T-cell (primary cell): Measurements from ENCODE around the gene STAT6. TPM values are rescaled to one million over a fixed set of nuclear protein-coding genes. Genes with fewer than 3 reads are reported as not detected.

ENCODE experiments used
- ATAC-seq, 4 experiments: fragments of 200-7000 bp in 3 of 4; fragments of 150-1000 bp in 1 of 4; cut with Tn5 transposase; replicated peaks in 1 of 4; 1 replicate in 3 of 4; 2 replicates in 1 of 4; pipeline ENCODE4 v1.10.0; 2021; ENCODE audit warnings: moderate library complexity in 3 of 4, mild to moderate bottlenecking in 2 of 4, moderate number of reproducible peaks in 1 of 4
- CTCF ChIA-PET, 2 donors: fragments of 300-600 bp; sonication (Branson Sonifier 250); formaldehyde crosslinking; loops; one replicate each; lab custom pipeline; 2022; ENCODE audit warnings: antibody characterized with exemption in 2 of 2; lab: Charles Lee
- POLR2A ChIA-PET, 2 donors: fragments of 300-600 bp; sonication (Branson Sonifier 250); formaldehyde crosslinking; loops; one replicate each; lab custom pipeline; 2022; ENCODE audit warnings: antibody characterized with exemption in 2 of 2; lab: Charles Lee
- DNase-seq, 35 experiments: peaks; one replicate each; pipeline versions ENCODE4 v3.0.0 to v3.0.0-alpha.2; 2013 to 2023
- H3K27ac ChIP-seq: one replicate; pipeline ENCODE4 v1.5.1; 2013; ENCODE audit warnings: low read length
- H3K27me3 ChIP-seq, 2 experiments: replicated peaks in 1 of 2; 1 replicate in 1 of 2; 2 replicates in 1 of 2; pipeline versions ENCODE4 v1.6.1 to v1.7.0; 2013; ENCODE audit warnings: low read length in 1 of 2, mixed read lengths in 1 of 2; ENCODE audit not compliant: control insufficient read depth in 2 of 2, insufficient read depth in 2 of 2; ENCODE audit errors: extremely low read depth in 1 of 2
- H3K36me3 ChIP-seq, 2 donors: 1 replicate in 1 of 2; 2 replicates in 1 of 2; pipeline versions ENCODE4 v1.6.1 to v1.7.0; 2013; ENCODE audit warnings: low read length in 1 of 2; ENCODE audit not compliant: control insufficient read depth in 2 of 2, insufficient read depth in 1 of 2; ENCODE audit errors: extremely low read depth in 1 of 2
- H3K4me1 ChIP-seq, 2 experiments: 1 replicate in 1 of 2; 2 replicates in 1 of 2; pipeline versions ENCODE4 v1.6.1 to v1.7.0; 2013; ENCODE audit warnings: low read length in 2 of 2, mixed read lengths in 1 of 2; ENCODE audit not compliant: insufficient read depth in 2 of 2, control insufficient read depth in 1 of 2; ENCODE audit errors: extremely low read depth in 1 of 2
- H3K4me3 ChIP-seq, 2 donors: 1 replicate in 1 of 2; 2 replicates in 1 of 2; pipeline versions ENCODE4 v1.5.1 to v1.7.0; 2013; ENCODE audit warnings: mild to moderate bottlenecking in 2 of 2, low read length in 1 of 2, moderate library complexity in 1 of 2; ENCODE audit not compliant: control insufficient read depth in 1 of 2; ENCODE audit errors: extremely low read depth in 1 of 2
- H3K9me3 ChIP-seq: 2 replicates; pipeline ENCODE4 v1.7.0; 2013
- H3K27ac Mint-ChIP-seq, 2 donors: one replicate each; pipeline ENCODE4 v1.8.0; 2020 to 2021; ENCODE audit warnings: mild to moderate bottlenecking in 2 of 2, mixed read lengths in 2 of 2
- H3K27me3 Mint-ChIP-seq, 2 donors: one replicate each; pipeline ENCODE4 v1.8.0; 2021 to 2022; ENCODE audit warnings: mixed read lengths in 2 of 2
- H3K36me3 Mint-ChIP-seq: one replicate; pipeline ENCODE4 v1.8.0; 2021; ENCODE audit warnings: mixed read lengths
- H3K4me1 Mint-ChIP-seq, 3 donors: one replicate each; pipeline ENCODE4 v1.8.0; 2020 to 2022; ENCODE audit warnings: mixed read lengths in 3 of 3, mild to moderate bottlenecking in 1 of 3
- H3K4me3 Mint-ChIP-seq, 3 donors: one replicate each; pipeline ENCODE4 v1.8.0; 2020 to 2022; ENCODE audit warnings: mild to moderate bottlenecking in 3 of 3, mixed read lengths in 3 of 3, moderate library complexity in 3 of 3
- H3K9me3 Mint-ChIP-seq, 3 donors: one replicate each; pipeline ENCODE4 v1.8.0; 2020 to 2022; ENCODE audit warnings: mixed read lengths in 3 of 3
- WGBS: methylation state at CpG from one replicate; pipeline ENCODE4 v1.1.5; 2013; ENCODE audit warnings: missing lambda C conversion rate; ENCODE audit not compliant: insufficient coverage; 5-methylcytosine and 5-hydroxymethylcytosine counted together
- total RNA-seq, 35 experiments: library from RNA in 6 of 35; stranded (reverse) in 6 of 35; fragments of 120-200 nt in 1 of 35; gene quantifications; one replicate each; pipeline versions ENCODE4 v1.2.1 to v1.2.4 and lab custom pipeline; 2013 to 2026

The STAT6 gene
- total RNA-seq, 5 donors from 2014 or later (not counting 1 experiment from before 2014, with no cell fraction given), result 227 to 348 (median 341) TPM

DNA sequence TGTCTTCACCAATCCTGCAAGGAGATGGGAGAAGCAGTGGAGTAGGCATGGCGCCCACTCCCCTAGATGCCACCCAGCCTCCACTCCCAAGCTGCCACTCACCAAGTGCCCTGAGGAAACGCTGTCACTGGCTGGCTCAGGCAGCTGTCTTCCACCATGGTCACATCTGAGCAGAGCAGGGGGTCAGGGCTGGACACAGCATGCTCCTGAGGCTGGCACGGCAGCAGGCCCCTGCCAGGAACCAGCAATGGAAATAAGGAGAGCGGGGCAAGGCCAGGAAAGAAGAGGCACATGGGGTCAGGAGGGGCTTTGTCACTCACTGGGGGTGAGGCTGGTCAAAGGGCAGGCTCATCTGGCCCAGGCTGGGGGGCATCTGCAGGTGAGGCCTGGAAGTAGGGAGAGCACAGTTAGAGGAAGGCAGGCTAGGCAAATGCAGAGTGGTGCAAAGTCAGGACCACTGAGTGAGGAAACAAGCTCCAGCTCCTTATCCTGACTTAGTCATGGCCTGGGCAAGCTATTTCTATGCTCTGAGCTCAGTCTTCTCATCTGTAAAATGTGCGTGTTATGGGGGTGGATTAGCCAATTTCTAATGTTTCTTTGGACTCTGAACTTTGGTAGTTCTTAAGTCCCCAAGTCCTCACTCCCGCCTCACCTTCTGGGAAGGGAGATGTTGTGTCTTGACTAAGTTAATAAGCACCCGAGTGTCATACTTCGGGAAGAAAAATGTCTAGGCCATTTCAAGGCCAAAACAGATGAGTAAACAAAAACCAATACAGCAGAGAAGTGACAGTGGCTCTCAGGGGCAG, 14.2 kb downstream of the STAT6 start:
- H3K27ac ChIP-seq, result no peak overlapping the region

DNA sequence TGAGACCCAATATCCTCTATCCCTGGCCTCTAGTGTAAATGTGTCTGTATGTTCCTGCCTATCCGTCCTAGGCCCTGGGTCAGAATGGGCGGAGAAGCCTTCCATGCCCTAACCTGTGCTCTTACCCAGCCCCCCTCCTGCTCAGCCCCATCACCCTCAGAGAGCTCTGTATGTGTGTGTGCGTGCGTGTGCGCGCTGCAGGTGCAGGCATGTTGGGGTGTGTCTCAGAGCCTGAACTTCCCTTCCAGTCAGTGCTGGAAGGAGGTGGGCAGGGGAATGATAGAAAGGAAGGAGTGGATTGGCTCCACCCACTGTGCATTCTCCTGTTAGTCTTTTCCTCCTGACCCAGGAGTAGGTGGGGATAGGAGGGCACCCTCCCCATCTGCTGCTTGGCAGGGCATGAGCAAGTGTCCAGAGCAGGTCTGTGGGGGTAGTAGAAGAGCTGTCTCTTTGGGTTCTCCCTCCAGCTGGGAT, 15.0 kb downstream of the STAT6 start:
- Mint-ChIP-seq H3K4me3 (no peak overlapping the region), H3K4me1 (peaks cover 45 to 79% (median 55%) of the 10 kb centered on the region in 3 donors), H3K27me3 (no peaks in the 10 kb centered on the region), H3K36me3 (peaks cover 38% of the 10 kb centered on the region), H3K9me3 (no peaks in the 10 kb centered on the region), H3K27ac (peak overlapping the region; percentile 40 to 97)
- no CpG with 5 or more reads among the region's 6 CpGs for WGBS
- ATAC-seq (no peak), DNase-seq (no peak)
- CTCF ChIA-PET, result interaction anchor here (1.1 to 1.4 kb wide), 2 partner anchors 25 to 27 kb away, joined by 3 to 4 read pairs; no protein-coding TSS in a partner anchor
- Histone ChIP-seq H3K4me1 (peaks cover 9 to 39% of the 10 kb centered on the region in 2 experiments), H3K4me3 (no peak overlapping the region), H3K27ac (no peak overlapping the region), H3K9me3 (no peaks in the 10 kb centered on the region), H3K36me3 (peaks cover 19 to 78% of the 10 kb centered on the region in 2 donors), H3K27me3 (no peaks in the 10 kb centered on the region)
- POLR2A ChIA-PET, result no interaction called here

More for the DNA sequence above, 14.2 kb downstream of the STAT6 start:
- peak overlapping the region; percentile 44 to 97 for H3K27ac Mint-ChIP-seq
- no peak for DNase-seq
- Histone ChIP-seq H3K9me3 (no peaks in the 10 kb centered on the region), H3K4me3 (no peak overlapping the region), H3K4me1 (peaks cover 9 to 32% of the 10 kb centered on the region in 2 experiments), H3K27me3 (no peaks in the 10 kb centered on the region), H3K36me3 (peaks cover 19 to 75% of the 10 kb centered on the region in 2 donors)
- H3K27me3 Mint-ChIP-seq, result no peaks in the 10 kb centered on the region
- POLR2A ChIA-PET, result interaction anchor here (0.6 to 1.1 kb wide), 3 partner anchors 15 to 57 kb away, joined by 3 to 6 read pairs (median 4); no protein-coding TSS in a partner anchor
- H3K4me1 Mint-ChIP-seq, result peaks cover 40 to 72% (median 55%) of the 10 kb centered on the region in 3 donors
- CTCF ChIA-PET, result interaction anchor here in 1 of 2 donors (0.9 kb wide), 1 partner anchor 14 kb away, joined by 3 read pairs; the partner anchor contains the start of gene STAT6
- WGBS, result 91% methylated on average over 5 of the region's 8 CpGs
- no peak for ATAC-seq
- H3K9me3 Mint-ChIP-seq, result no peaks in the 10 kb centered on the region
- H3K36me3 Mint-ChIP-seq, result peaks cover 38% of the 10 kb centered on the region
- no peak overlapping the region for H3K4me3 Mint-ChIP-seq

DNA sequence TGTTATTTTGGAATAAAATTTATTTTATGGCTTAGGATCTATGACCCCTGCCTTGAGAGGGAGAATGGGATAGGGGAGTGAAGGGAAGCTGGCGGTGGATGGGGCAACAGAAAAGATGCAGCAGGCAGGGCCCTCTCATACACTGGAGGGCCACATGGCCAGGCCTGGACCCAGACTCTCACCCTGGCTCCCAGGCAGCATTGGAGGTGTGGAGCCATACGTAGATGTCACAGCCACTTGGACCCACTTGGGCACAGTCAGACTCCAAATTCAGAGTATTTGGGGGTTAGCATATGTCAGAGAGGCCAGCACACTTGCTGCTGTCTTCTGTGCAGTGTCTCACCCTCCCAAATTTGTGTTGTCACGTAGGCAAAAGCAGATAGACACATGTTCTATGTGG, 15.7 kb downstream of the STAT6 start:
- ChIA-PET CTCF (interaction anchor here (0.7 to 1.4 kb wide), 3 partner anchors 24 to 905 kb away, joined by 3 to 5 read pairs (median 4); no protein-coding TSS in a partner anchor), POLR2A (no interaction called here)
- H3K4me3 Mint-ChIP-seq, result no peak overlapping the region
- peak overlapping the region; percentile 77 to 97 for H3K27ac Mint-ChIP-seq
- Histone ChIP-seq H3K27ac (no peak overlapping the region), H3K4me3 (no peak overlapping the region), H3K36me3 (peaks cover 19 to 78% of the 10 kb centered on the region in 2 donors), H3K4me1 (peaks cover 13 to 46% of the 10 kb centered on the region in 2 experiments), H3K9me3 (no peaks in the 10 kb centered on the region), H3K27me3 (no peaks in the 10 kb centered on the region)
- DNase-seq, result peak in 1 of 35 experiments; percentile 0
- ATAC-seq, result no peak
- H3K27me3 Mint-ChIP-seq, result no peaks in the 10 kb centered on the region
- peaks cover 50 to 79% (median 57%) of the 10 kb centered on the region in 3 donors for H3K4me1 Mint-ChIP-seq
- 87% methylated on average over 3 of the region's 3 CpGs for WGBS
- H3K36me3 Mint-ChIP-seq, result peaks cover 38% of the 10 kb centered on the region
- H3K9me3 Mint-ChIP-seq, result no peaks in the 10 kb centered on the region

DNA sequence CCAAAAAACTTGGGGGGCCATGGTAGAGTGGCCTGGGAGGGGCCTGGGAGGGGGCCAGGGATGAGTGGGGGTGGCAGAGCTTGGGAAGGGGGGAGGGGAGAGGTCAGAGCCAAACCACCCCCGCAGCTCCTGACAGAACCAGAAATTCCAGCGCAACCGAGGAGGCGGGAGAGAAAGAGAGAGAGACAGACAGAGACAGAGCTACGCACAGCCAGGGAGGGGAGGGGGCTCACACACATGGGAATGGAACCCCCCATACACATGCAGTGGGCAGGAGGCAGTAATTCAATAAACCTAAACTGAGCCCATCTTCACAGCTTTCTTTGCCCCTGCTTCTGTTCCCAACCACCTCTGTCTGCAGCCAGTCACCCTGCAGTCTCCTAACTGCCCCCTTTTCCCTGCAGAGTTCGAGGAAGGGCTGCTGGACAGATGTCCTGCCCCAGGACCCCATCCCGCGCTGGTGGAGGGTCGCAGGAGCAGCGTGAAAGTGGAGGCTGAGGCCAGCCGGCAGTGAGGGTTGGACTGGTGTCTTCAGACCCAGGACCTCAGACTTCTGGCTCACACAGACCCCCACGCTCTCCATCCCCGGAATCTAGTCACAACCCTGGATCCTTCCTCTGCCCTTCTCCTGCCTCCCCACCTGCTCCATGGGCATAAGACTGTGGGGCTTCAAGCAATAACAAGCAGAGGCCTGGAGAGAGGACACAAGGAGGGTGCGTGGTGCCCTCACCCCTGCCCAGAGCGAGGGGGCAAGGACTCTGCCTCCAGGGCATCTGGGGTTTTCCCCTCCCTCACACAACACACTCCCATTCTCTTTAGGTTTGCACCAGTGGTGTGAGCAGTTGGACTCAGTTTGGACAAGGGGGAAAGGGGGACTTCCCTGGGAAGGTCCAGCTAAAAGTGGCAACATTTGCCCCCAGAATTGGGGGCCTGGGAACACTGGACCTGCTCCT, 16.7 kb downstream of the STAT6 start:
- Mint-ChIP-seq H3K36me3 (peaks cover 29% of the 10 kb centered on the region), H3K9me3 (no peaks in the 10 kb centered on the region), H3K4me3 (peak overlapping the region in 1 of 3 donors; percentile 73), H3K4me1 (peaks cover 51 to 79% (median 57%) of the 10 kb centered on the region in 3 donors), H3K27ac (peak overlapping the region; percentile 77 to 97), H3K27me3 (no peaks in the 10 kb centered on the region)
- Histone ChIP-seq H3K4me1 (peaks cover 16 to 56% of the 10 kb centered on the region in 2 experiments), H3K36me3 (peaks cover 19 to 69% of the 10 kb centered on the region in 2 donors), H3K9me3 (no peaks in the 10 kb centered on the region), H3K4me3 (no peak overlapping the region), H3K27me3 (no peaks in the 10 kb centered on the region), H3K27ac (peak overlapping the region; percentile 74)
- CTCF ChIA-PET, result interaction anchor here (0.9 to 1.9 kb wide), 7 partner anchors 10 to 25 kb away, joined by 3 to 7 read pairs (median 3); partner anchors contain the start of genes STAT6 (in 2 of the 2) and NEMP1 (in 1 of the 2)
- DNase-seq, result peak in 1 of 35 experiments; percentile 15
- WGBS, result 80% methylated on average over 6 of the region's 15 CpGs
- no peak for ATAC-seq
- POLR2A ChIA-PET, result interaction anchor here in 1 of 2 donors (1.3 kb wide), 1 partner anchor 17 kb away, joined by 7 read pairs; the partner anchor contains the start of gene STAT6

DNA sequence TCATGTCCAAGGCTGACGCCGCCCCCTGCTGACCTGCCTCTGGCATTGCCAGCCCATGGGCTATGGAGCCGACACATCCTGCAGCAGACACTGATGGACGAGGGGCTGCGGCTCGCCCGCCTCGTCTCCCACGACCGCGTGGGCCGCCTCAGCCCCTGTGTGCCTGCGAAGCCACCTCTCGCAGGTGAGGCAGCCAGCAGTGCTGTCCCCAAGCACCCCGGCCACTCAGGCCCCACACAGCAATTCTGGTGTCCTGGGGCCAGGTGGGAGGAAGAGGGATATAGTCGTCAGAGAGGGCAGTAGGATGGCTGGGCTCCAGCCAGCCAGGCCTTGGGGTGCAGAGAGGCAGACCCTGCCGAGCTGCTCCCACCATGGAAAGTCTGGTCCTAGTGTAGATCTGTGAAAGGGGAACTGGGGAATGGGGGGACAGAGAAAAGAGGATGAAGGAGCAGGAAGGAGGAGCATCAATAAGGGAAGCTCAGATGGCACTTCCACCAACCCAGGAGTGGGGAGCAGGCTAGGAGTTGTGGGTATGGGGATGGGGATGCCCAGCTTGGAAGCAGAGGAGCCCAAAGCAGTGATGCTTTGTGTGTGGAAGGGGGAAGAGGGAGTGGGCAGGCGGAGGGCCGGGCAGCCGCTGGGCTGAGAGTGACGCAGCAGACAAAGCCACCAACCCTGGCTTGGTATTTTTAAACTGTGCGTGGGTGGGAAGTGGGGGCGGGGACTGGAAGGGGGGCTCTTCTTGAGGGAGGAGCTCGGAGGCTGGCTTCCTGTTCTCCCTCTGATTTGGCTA, 17.6 kb downstream of the STAT6 start:
- DNase-seq (peak in 34 of 35 experiments; percentile 25 to 71 (median 54)), ATAC-seq (peak; percentile 38 to 70 (median 51))
- CTCF ChIA-PET, result interaction anchor here (0.9 to 1.9 kb wide), 7 partner anchors 11 to 24 kb away, joined by 3 to 7 read pairs (median 4); partner anchors contain the start of genes STAT6 (in 2 of the 2) and NEMP1 (in 1 of the 2)
- Histone ChIP-seq H3K9me3 (no peaks in the 10 kb centered on the region), H3K27me3 (no peaks in the 10 kb centered on the region), H3K4me3 (peak overlapping the region in 1 of 2 donors; percentile 11), H3K36me3 (peaks cover 14 to 60% of the 10 kb centered on the region in 2 donors), H3K4me1 (peaks cover 16 to 58% of the 10 kb centered on the region in 2 experiments), H3K27ac (peak overlapping the region; percentile 74)
- 43% methylated on average over 22 of the region's 24 CpGs for WGBS
- Mint-ChIP-seq H3K4me1 (peaks cover 51 to 73% (median 54%) of the 10 kb centered on the region in 3 donors), H3K27me3 (no peaks in the 10 kb centered on the region), H3K36me3 (peaks cover 20% of the 10 kb centered on the region), H3K27ac (peak overlapping the region; percentile 92 to 97), H3K9me3 (no peaks in the 10 kb centered on the region), H3K4me3 (peak overlapping the region in 2 of 3 donors; percentile 47 to 73)
- POLR2A ChIA-PET, result interaction anchor here in 1 of 2 donors (1.3 kb wide), 1 partner anchor 17 kb away, joined by 7 read pairs; the partner anchor contains the start of gene STAT6
